Hepatocyte (in vitro differentiated cells): ENCODE results near the gene FGD4. TPM values are rescaled to one million over a fixed set of nuclear protein-coding genes. Genes with fewer than 3 reads are reported as not detected.

Experiments used
- DNase-seq: peaks from one replicate; pipeline ENCODE4 v3.0.0-alpha.2; 2016; ENCODE audit warnings: low spot score
- H2AFZ ChIP-seq: fragments of 200-600 bp; sonication (generic); 2 replicates; pipeline ENCODE4 v1.6.0; 2016; ENCODE audit warnings: antibody characterized with exemption, mild to moderate bottlenecking
- H3K27ac ChIP-seq: fragments of 200-600 bp; sonication (generic); 2 replicates; pipeline ENCODE4 v1.5.1; 2016; ENCODE audit warnings: mild to moderate bottlenecking
- H3K27me3 ChIP-seq: fragments of 200-600 bp; sonication (generic); 2 replicates; pipeline ENCODE4 v1.6.1; 2016
- H3K36me3 ChIP-seq: fragments of 200-600 bp; sonication (generic); replicated peaks from 2 replicates; pipeline ENCODE4 v1.5.1; 2016; ENCODE audit warnings: low read depth; ENCODE audit not compliant: insufficient read depth
- H3K4me1 ChIP-seq: fragments of 200-600 bp; sonication (generic); 2 replicates; pipeline ENCODE4 v1.5.1; 2016; ENCODE audit warnings: mild to moderate bottlenecking, moderate library complexity; ENCODE audit not compliant: insufficient read depth
- H3K4me2 ChIP-seq: fragments of 200-600 bp; sonication (generic); 2 replicates; pipeline ENCODE4 v1.6.0; 2016
- H3K4me3 ChIP-seq: fragments of 200-600 bp; sonication (generic); 2 replicates; pipeline ENCODE4 v1.5.1; 2016; ENCODE audit warnings: mild to moderate bottlenecking
- H3K79me2 ChIP-seq: fragments of 200-600 bp; sonication (generic); 2 replicates; pipeline ENCODE4 v1.6.0; 2017; ENCODE audit warnings: mild to moderate bottlenecking
- H3K9me2 ChIP-seq: fragments of 200-600 bp; sonication (generic); replicated peaks from 2 replicates; pipeline ENCODE4 v1.6.0; 2017; ENCODE audit warnings: mild to moderate bottlenecking; ENCODE audit not compliant: insufficient read depth
- H3K9me3 ChIP-seq: fragments of 200-600 bp; sonication (generic); 2 replicates; pipeline ENCODE4 v1.5.1; 2016; ENCODE audit warnings: low read depth, mild to moderate bottlenecking
- H4K20me1 ChIP-seq: fragments of 200-600 bp; sonication (generic); 2 replicates; pipeline ENCODE4 v1.6.0; 2016; ENCODE audit warnings: mild to moderate bottlenecking; ENCODE audit not compliant: insufficient read depth, poor library complexity, severe bottlenecking
- EZH2 ChIP-seq: fragments of 200-600 bp; sonication (generic); IDR thresholded peaks from 2 replicates; pipeline ENCODE4 v1.6.1; 2016; ENCODE audit warnings: antibody characterized with exemption, mild to moderate bottlenecking, borderline replicate concordance
- EZH2phosphoT487 ChIP-seq: fragments of 200-600 bp; sonication (generic); IDR thresholded peaks from one replicate; pipeline ENCODE4 v1.6.1; 2018; ENCODE audit warnings: antibody characterized with exemption, mild to moderate bottlenecking, low read depth, moderate library complexity; ENCODE audit not compliant: unreplicated experiment, severe bottlenecking
- WGBS: methylation state at CpG from one replicate; pipeline ENCODE4 v1.1.6; 2016; ENCODE audit warnings: low lambda C conversion rate; ENCODE audit errors: missing lambda C conversion rate; 5-methylcytosine and 5-hydroxymethylcytosine counted together
- polyA plus RNA-seq: library from polyadenylated mRNA; unstranded; fragments of >200 nt; fragmentation: Nextera tagmentation; extraction: Ambion mirVana; gene quantifications from 2 replicates; pipeline ENCODE4 v1.2.1, GENCODE V29; 2016
- total RNA-seq: library from RNA; depleted of rRNA; stranded (reverse); fragments of >200 nt; gene quantifications from 2 replicates; pipeline ENCODE4 v1.2.3, GENCODE V29; 2014
- TF ChIP-seq, protein P1 (sequence below): fragments of 200-600 bp; sonication (generic); IDR thresholded peaks from 2 replicates; pipeline ENCODE4 v1.5.1; 2016; ENCODE audit warnings: antibody characterized with exemption, mild to moderate bottlenecking; ENCODE audit not compliant: poor library complexity

FGD4 gene
- total and polyA plus RNA-seq, 2 experiments from 2014 or later, result 15.2 to 41.5 TPM

DNA sequence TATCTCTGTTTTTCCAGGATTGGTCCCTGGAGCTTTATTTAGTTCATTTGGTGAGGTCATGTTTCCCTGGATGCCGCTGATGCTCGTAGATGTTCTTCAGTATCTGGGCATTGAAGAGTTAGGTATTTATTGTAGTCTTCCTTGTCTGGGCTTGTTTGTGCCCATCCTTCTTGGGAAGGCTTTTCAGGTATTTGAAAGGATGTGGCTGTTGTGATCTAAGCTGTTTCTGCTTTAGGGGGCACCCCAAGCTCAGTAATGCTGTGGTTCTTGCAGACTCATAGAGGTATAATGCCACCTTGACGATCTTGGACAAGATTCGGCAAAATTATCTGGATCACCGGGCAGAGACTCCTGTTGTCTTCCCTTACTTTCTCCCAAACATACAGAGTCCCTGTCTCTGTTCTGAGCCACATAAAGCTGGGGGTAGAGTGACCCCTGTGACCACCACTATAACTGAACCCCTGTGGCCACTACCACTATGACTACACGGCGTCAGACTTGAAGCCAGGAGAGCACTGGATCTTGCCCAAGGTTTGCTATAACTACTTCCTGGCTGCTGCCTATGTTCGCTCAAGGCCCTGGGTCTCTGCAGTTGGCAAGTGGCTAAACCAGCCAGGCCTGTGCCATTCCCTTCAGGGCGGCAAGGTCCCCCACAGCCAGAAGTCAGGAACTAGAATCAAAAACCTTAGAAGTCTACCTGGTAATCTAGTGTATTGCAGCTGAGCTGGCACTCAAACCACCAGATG, 40.9 kb downstream of the FGD4 start:
- Histone ChIP-seq H3K9me3 (no peaks in the 10 kb centered on the region), H4K20me1 (peaks cover 6% of the 10 kb centered on the region), H3K79me2 (peaks cover 80% of the 10 kb centered on the region), H3K4me3 (no peak overlapping the region), H3K4me2 (no peak overlapping the region), H2AFZ (no peak overlapping the region), H3K27me3 (no peaks in the 10 kb centered on the region), H3K4me1 (peaks cover 26% of the 10 kb centered on the region), H3K36me3 (no peaks in the 10 kb centered on the region), H3K27ac (no peak overlapping the region), H3K9me2 (no peaks in the 10 kb centered on the region)
- TF ChIP-seq EZH2phosphoT487 (no peak), EZH2 (no peak)
- TF ChIP-seq, protein P1, sequence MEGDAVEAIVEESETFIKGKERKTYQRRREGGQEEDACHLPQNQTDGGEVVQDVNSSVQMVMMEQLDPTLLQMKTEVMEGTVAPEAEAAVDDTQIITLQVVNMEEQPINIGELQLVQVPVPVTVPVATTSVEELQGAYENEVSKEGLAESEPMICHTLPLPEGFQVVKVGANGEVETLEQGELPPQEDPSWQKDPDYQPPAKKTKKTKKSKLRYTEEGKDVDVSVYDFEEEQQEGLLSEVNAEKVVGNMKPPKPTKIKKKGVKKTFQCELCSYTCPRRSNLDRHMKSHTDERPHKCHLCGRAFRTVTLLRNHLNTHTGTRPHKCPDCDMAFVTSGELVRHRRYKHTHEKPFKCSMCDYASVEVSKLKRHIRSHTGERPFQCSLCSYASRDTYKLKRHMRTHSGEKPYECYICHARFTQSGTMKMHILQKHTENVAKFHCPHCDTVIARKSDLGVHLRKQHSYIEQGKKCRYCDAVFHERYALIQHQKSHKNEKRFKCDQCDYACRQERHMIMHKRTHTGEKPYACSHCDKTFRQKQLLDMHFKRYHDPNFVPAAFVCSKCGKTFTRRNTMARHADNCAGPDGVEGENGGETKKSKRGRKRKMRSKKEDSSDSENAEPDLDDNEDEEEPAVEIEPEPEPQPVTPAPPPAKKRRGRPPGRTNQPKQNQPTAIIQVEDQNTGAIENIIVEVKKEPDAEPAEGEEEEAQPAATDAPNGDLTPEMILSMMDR, result no peak
- no peak for DNase-seq
- WGBS, result 90% methylated on average over 9 of the region's 9 CpGs

DNA sequence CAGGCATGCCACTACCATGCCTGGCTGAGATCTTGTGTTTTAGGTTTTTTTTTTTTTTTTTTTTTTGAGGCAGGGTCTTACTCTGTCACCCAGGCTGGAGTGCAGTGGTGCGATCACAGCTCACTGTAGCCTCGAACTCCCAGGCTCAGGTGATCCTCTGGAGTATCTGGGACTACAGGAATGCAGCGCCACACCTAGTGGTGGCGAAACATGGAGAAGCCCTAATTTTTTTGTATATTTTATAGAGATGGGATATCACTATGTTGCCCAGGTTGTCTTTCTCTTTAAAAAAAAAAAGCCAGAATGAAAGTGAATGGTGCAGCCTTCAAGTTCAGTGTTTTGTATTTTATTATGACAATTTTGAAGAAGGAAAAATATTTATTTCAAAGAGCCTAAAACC, 44.1 kb downstream of the FGD4 start:
- H3K36me3 ChIP-seq, result no peaks in the 10 kb centered on the region
- H3K4me2 ChIP-seq, result no peak overlapping the region
- peaks cover 89% of the 10 kb centered on the region for H3K79me2 ChIP-seq
- DNase-seq, result no peak
- no peak overlapping the region for H2AFZ ChIP-seq
- H3K4me3 ChIP-seq, result no peak overlapping the region
- H3K9me3 ChIP-seq, result no peaks in the 10 kb centered on the region
- H4K20me1 ChIP-seq, result peaks cover 6% of the 10 kb centered on the region
- H3K27ac ChIP-seq, result no peak overlapping the region
- no peaks in the 10 kb centered on the region for H3K27me3 ChIP-seq
- TF ChIP-seq EZH2 (no peak), EZH2phosphoT487 (no peak)
- TF ChIP-seq, protein P1, result no peak
- no peaks in the 10 kb centered on the region for H3K9me2 ChIP-seq
- peaks cover 30% of the 10 kb centered on the region for H3K4me1 ChIP-seq
- 92% methylated on average over 4 of the region's 4 CpGs for WGBS

DNA sequence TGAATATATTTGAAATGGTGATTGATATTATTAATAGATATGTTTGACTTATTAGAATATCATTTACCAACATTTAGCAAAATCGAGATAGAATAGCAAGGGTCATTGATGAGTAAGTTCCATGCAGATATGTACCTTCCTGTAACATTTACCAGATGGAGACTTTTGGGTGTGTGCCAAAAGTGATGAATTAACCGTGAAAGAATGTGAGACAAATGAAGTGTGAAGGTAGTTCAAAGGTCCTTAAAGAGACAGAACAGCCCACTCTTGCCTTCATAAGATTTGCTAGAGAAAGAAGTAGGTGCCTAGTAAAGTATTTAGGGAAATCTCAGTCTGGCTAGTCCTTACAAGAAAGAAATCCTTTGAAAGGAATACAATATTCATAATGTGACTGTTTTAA, 45.5 kb downstream of the FGD4 start:
- 15% methylated on average over 2 of the region's 2 CpGs for WGBS
- H3K27ac ChIP-seq, result peak overlapping the region; percentile 87
- TF ChIP-seq EZH2phosphoT487 (no peak), EZH2 (no peak)
- TF ChIP-seq, protein P1, result no peak

More for the DNA sequence above, 45.5 kb downstream of the FGD4 start:
- peaks cover under 1% of the 10 kb centered on the region for H4K20me1 ChIP-seq
- no peaks in the 10 kb centered on the region for H3K9me2 ChIP-seq
- no peaks in the 10 kb centered on the region for H3K27me3 ChIP-seq
- H3K36me3 ChIP-seq, result no peaks in the 10 kb centered on the region
- peak; percentile 83 for DNase-seq
- peaks cover 89% of the 10 kb centered on the region for H3K79me2 ChIP-seq
- H3K4me2 ChIP-seq, result peak overlapping the region; percentile 10
- no peak overlapping the region for H2AFZ ChIP-seq
- no peaks in the 10 kb centered on the region for H3K9me3 ChIP-seq
- no peak overlapping the region for H3K4me3 ChIP-seq
- H3K4me1 ChIP-seq, result peaks cover 30% of the 10 kb centered on the region
